ENCODE results near the gene BTN1A1. TPM values are rescaled to one million over a fixed set of nuclear protein-coding genes. Genes with fewer than 3 reads are reported as not detected.

BTN1A1 gene
- total RNA-seq, 1 donor from 2014 or later, result not detected

GRCh38 chr6:26541579-26541978 lies 41.5 kb downstream of the BTN1A1 start:
- Histone ChIP-seq H4K20me1 (ENCODE audit: low read depth) (peaks cover 5% of the 10 kb centered on the region), H3K27me3 (no peaks in the 10 kb centered on the region), H3K9me3 (ENCODE audit: low read depth) (no peaks in the 10 kb centered on the region), H3K79me2 (ENCODE audit: low read depth) (peaks cover 42% of the 10 kb centered on the region), H2AFZ (replicated peaks) (no peak overlapping the region), H3K4me3 (no peak overlapping the region), H3K9ac (no peak overlapping the region), H3K4me1 (peaks cover 5% of the 10 kb centered on the region), H3K36me3 (peaks cover 3% of the 10 kb centered on the region), H3K4me2 (no peak overlapping the region), H3K27ac (no peak overlapping the region), H3F3A (ENCODE audit: low read depth) (peaks cover 31% of the 10 kb centered on the region)
- TF ChIP-seq EZH2 (IDR thresholded peaks at IDR 0.05) (no peak), EZH2phosphoT487 (IDR thresholded peaks at IDR 0.05) (no peak)
- TF ChIP-seq, protein P1, sequence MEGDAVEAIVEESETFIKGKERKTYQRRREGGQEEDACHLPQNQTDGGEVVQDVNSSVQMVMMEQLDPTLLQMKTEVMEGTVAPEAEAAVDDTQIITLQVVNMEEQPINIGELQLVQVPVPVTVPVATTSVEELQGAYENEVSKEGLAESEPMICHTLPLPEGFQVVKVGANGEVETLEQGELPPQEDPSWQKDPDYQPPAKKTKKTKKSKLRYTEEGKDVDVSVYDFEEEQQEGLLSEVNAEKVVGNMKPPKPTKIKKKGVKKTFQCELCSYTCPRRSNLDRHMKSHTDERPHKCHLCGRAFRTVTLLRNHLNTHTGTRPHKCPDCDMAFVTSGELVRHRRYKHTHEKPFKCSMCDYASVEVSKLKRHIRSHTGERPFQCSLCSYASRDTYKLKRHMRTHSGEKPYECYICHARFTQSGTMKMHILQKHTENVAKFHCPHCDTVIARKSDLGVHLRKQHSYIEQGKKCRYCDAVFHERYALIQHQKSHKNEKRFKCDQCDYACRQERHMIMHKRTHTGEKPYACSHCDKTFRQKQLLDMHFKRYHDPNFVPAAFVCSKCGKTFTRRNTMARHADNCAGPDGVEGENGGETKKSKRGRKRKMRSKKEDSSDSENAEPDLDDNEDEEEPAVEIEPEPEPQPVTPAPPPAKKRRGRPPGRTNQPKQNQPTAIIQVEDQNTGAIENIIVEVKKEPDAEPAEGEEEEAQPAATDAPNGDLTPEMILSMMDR (IDR thresholded peaks at IDR 0.05), result no peak
- Mint-ChIP-seq H3K4me1 (peaks cover 31% of the 10 kb centered on the region), H3K9me3 (peaks cover 5% of the 10 kb centered on the region), H3K4me3 (no peak overlapping the region), H3K27ac (no peak overlapping the region), H3K36me3 (peaks cover 16% of the 10 kb centered on the region), H3K27me3 (ENCODE audit: insufficient read depth, low read depth) (peaks cover 15% of the 10 kb centered on the region)
- no peak for DNase-seq (ENCODE audit: low spot score)

DNA sequence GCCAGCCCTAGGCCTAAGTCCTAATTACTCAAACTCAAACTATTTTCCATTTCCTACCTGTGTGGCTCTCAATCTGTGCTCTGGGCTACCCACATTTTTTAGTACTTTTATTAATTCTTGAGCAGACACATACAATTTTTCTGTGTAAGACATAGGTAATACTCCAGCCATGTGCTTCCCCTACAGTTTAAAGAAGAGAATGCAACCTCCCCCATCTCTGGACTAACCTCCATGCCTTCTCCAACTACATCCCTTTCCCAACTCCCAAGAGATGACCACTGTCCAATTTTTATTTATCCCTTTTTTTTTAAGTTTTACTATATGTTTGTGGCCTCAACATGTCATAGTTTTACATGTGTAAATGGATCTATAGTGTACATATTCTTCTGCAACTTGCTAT lies 43.9 kb downstream of the BTN1A1 start:
- peaks cover 5% of the 10 kb centered on the region for H4K20me1 ChIP-seq (ENCODE audit: low read depth)
- peaks cover 11% of the 10 kb centered on the region for H3K36me3 Mint-ChIP-seq
- peaks cover 3% of the 10 kb centered on the region for H3K36me3 ChIP-seq
- H3K9me3 Mint-ChIP-seq, result no peaks in the 10 kb centered on the region
- H3K27me3 ChIP-seq, result no peaks in the 10 kb centered on the region
- peaks cover 18% of the 10 kb centered on the region for H3K4me1 Mint-ChIP-seq
- H3F3A ChIP-seq (ENCODE audit: low read depth), result peaks cover 17% of the 10 kb centered on the region
- no peaks in the 10 kb centered on the region for H3K9me3 ChIP-seq (ENCODE audit: low read depth)
- H3K4me3 ChIP-seq, result no peak overlapping the region
- H3K79me2 ChIP-seq (ENCODE audit: low read depth), result peaks cover 39% of the 10 kb centered on the region
- H3K27ac Mint-ChIP-seq, result no peak overlapping the region
- H2AFZ ChIP-seq (replicated peaks), result no peak overlapping the region
- no peak overlapping the region for H3K9ac ChIP-seq
- H3K27ac ChIP-seq, result no peak overlapping the region
- no peak overlapping the region for H3K4me3 Mint-ChIP-seq
- TF ChIP-seq EZH2phosphoT487 (IDR thresholded peaks at IDR 0.05), result no peak
- TF ChIP-seq, protein P1 (IDR thresholded peaks at IDR 0.05), result peak; percentile 31
- peaks cover 3% of the 10 kb centered on the region for H3K4me1 ChIP-seq
- DNase-seq (ENCODE audit: low spot score), result no peak
- H3K4me2 ChIP-seq, result no peak overlapping the region
- H3K27me3 Mint-ChIP-seq (ENCODE audit: insufficient read depth, low read depth), result no peaks in the 10 kb centered on the region

GRCh38 chr6:26544473-26544872 lies 44.4 kb downstream of the BTN1A1 start:
- no peaks in the 10 kb centered on the region for H3K27me3 ChIP-seq
- H2AFZ ChIP-seq (replicated peaks), result no peak overlapping the region
- Mint-ChIP-seq H3K27ac (no peak overlapping the region), H3K27me3 (ENCODE audit: insufficient read depth, low read depth) (no peaks in the 10 kb centered on the region), H3K4me3 (no peak overlapping the region), H3K9me3 (no peaks in the 10 kb centered on the region), H3K4me1 (peaks cover 14% of the 10 kb centered on the region), H3K36me3 (peaks cover 11% of the 10 kb centered on the region)
- no peak overlapping the region for H3K27ac ChIP-seq
- TF ChIP-seq EZH2phosphoT487 (IDR thresholded peaks at IDR 0.05) (no peak), EZH2 (IDR thresholded peaks at IDR 0.05) (no peak)
- TF ChIP-seq, protein P1 (IDR thresholded peaks at IDR 0.05), result no peak
- peaks cover 11% of the 10 kb centered on the region for H3F3A ChIP-seq (ENCODE audit: low read depth)
- H3K36me3 ChIP-seq, result peaks cover 3% of the 10 kb centered on the region
- no peak for DNase-seq (ENCODE audit: low spot score)
- no peak overlapping the region for H3K4me3 ChIP-seq
- H3K9ac ChIP-seq, result no peak overlapping the region
- no peaks in the 10 kb centered on the region for H3K4me1 ChIP-seq
- H3K9me3 ChIP-seq (ENCODE audit: low read depth), result no peaks in the 10 kb centered on the region
- H4K20me1 ChIP-seq (ENCODE audit: low read depth), result peaks cover 5% of the 10 kb centered on the region
- H3K79me2 ChIP-seq (ENCODE audit: low read depth), result peaks cover 34% of the 10 kb centered on the region
- no peak overlapping the region for H3K4me2 ChIP-seq
